ENCODE data around the gene SON.

DNA sequence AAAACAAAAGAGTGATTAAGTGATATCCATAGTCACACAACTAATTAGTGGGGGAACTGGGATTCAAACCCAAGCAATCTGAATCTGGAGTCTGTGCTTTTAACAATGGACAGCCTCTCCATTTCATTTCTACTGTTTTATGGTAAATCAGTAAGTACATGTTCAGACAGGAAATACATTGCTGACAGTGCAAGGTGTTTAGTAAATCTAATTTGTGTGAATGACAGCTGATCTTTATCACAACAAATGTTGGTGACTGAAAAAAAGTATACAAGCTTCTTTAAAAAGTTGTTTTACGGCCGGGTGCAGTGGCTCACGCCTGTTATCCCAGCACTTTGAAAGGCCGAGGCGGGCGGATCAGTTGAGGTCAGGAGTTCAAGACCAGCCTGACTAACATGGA is 25.1 kb downstream of the SON start:
- TF ChIP-seq POLR2AphosphoS5 (IDR thresholded peaks at IDR 0.05): no peak
- TF ChIP-seq, protein P1, sequence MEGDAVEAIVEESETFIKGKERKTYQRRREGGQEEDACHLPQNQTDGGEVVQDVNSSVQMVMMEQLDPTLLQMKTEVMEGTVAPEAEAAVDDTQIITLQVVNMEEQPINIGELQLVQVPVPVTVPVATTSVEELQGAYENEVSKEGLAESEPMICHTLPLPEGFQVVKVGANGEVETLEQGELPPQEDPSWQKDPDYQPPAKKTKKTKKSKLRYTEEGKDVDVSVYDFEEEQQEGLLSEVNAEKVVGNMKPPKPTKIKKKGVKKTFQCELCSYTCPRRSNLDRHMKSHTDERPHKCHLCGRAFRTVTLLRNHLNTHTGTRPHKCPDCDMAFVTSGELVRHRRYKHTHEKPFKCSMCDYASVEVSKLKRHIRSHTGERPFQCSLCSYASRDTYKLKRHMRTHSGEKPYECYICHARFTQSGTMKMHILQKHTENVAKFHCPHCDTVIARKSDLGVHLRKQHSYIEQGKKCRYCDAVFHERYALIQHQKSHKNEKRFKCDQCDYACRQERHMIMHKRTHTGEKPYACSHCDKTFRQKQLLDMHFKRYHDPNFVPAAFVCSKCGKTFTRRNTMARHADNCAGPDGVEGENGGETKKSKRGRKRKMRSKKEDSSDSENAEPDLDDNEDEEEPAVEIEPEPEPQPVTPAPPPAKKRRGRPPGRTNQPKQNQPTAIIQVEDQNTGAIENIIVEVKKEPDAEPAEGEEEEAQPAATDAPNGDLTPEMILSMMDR (IDR thresholded peaks at IDR 0.05): no peak
